ENCODE results near the gene ITGB2.

Gene ITGB2

GRCh38 chr21:44934797-44935532 is 14.3 kb upstream of the ITGB2 start:
- TF ChIP-seq CTCF (IDR thresholded peaks at IDR 0.05; ENCODE audit: control extremely low read depth, extremely low read depth, low read depth, missing control alignments) = no peak
- POLR2A ChIA-PET = no interaction called here
- no peak for DNase-seq (ENCODE audit: extremely low spot score)
- CTCF ChIA-PET = interaction anchor here (1.0 to 9.3 kb wide), 7 partner anchors 16 to 205 kb away, joined by 3 to 104 read pairs (median 4); partner anchors contain the start of gene UBE2G2

GRCh38 chr21:44934276-44934675 is 13.6 kb upstream of the ITGB2 start:
- no peak for TF ChIP-seq CTCF (IDR thresholded peaks at IDR 0.05; ENCODE audit: control extremely low read depth, extremely low read depth, low read depth, missing control alignments)
- ChIA-PET CTCF (interaction anchor here (1.1 to 9.3 kb wide), 6 partner anchors 15 to 206 kb away, joined by 4 to 104 read pairs (median 6); partner anchors contain the start of gene UBE2G2), POLR2A (no interaction called here)
- DNase-seq (ENCODE audit: extremely low spot score) = no peak

GRCh38 chr21:44933918-44934260 is 13.2 kb upstream of the ITGB2 start:
- POLR2A ChIA-PET = no interaction called here
- TF ChIP-seq CTCF (IDR thresholded peaks at IDR 0.05; ENCODE audit: control extremely low read depth, extremely low read depth, low read depth, missing control alignments) = no peak
- no peak for DNase-seq (ENCODE audit: extremely low spot score)
- CTCF ChIA-PET = interaction anchor here (0.9 to 9.3 kb wide), 10 partner anchors 11 to 206 kb away, joined by 4 to 104 read pairs (median 7); partner anchors contain the start of gene UBE2G2

GRCh38 chr21:44933199-44933917 is 12.7 kb upstream of the ITGB2 start:
- no peak for DNase-seq (ENCODE audit: extremely low spot score)
- ChIA-PET POLR2A (no interaction called here), CTCF (interaction anchor here (0.8 to 9.3 kb wide), 11 partner anchors 9 to 207 kb away, joined by 3 to 104 read pairs (median 6); partner anchors contain the start of gene UBE2G2)
- TF ChIP-seq CTCF (IDR thresholded peaks at IDR 0.05; ENCODE audit: control extremely low read depth, extremely low read depth, low read depth, missing control alignments) = no peak

- DNase-seq (ENCODE audit: extremely low spot score) = peak; percentile 83
- peak; percentile 81 for TF ChIP-seq CTCF (IDR thresholded peaks at IDR 0.05; ENCODE audit: control extremely low read depth, extremely low read depth, low read depth, missing control alignments)
- POLR2A ChIA-PET = interaction anchor here (0.6 kb wide), 1 partner anchor 20 kb away, joined by 4 read pairs; no protein-coding TSS in a partner anchor
- CTCF ChIA-PET = interaction anchor here (0.6 to 9.3 kb wide), 24 partner anchors 8 to 208 kb away, joined by 3 to 104 read pairs (median 4); partner anchors contain the start of genes ITGB2, PTTG1IP and UBE2G2
Observed at GRCh38 chr21:44932408-44933181, 11.9 kb upstream of the ITGB2 start.

All from GM10248 (cell line).